ENCODE measurements around the gene PELO. TPM values are rescaled to one million over a fixed set of nuclear protein-coding genes. Genes with fewer than 3 reads are reported as not detected.
"Not testable (repeated sequence)": the region's sequence is repeated elsewhere in the genome, so short reads cannot be mapped to it uniquely, and the experiment has no call there.

Gene PELO
- total RNA-seq, 1 experiment from 2014 or later = 12.4 TPM

DNA sequence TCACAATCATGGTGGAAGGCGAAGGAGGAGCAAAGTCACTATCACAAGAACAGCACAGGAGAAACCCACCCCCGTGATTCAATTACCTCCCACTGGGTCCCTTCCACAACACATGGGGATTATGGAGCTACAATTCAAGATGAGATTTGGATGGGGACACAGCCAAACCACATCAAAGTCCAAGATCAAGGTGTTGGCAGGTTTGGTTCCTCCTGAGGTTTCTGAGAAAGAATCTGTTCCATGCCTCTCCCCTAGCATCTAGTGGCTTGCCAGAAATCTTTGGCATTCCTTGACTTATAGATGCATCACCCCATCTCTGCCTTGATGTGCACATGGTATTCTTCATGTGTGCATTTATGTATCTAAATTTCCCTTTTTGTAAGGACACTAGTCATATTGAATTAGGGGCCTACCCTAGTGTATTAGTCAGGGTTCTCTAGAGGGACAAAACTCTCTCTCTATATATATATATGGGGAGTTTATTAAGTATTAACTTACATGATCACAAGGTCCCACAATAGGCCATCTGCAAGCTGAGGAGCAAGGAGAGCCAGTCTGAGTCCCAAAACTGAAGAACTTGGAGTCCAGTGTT, 42.8 kb upstream of the PELO start:
- BruUV-seq (replicated peaks); H3K9me3 ChIP-seq (ENCODE audit: control insufficient read depth, insufficient read depth, low read depth, low read length); ATAC-seq; H3K36me3 ChIP-seq (ENCODE audit: control insufficient read depth, insufficient read depth, low read length); H3K4me3 ChIP-seq (ENCODE audit: low read depth in 2 of 2, low read length in 2 of 2); H3K27ac ChIP-seq (ENCODE audit: low read length); H3K4me1 ChIP-seq (ENCODE audit: control insufficient read depth, insufficient read depth, low read length); DNase-seq (ENCODE audit: low read depth, low spot score); CTCF ChIA-PET; H3K27me3 ChIP-seq (ENCODE audit: control insufficient read depth, insufficient read depth, low read length); in situ Hi-C loops (cut with HindIII; ENCODE audit: low pct_unique_long_range_greater_than_20kb, low sequenced_read_pairs); intact Hi-C loops (cut with micrococcal nuclease; ENCODE audit: unreplicated experiment); POLR2A ChIA-PET: not testable (repeated sequence)

DNA sequence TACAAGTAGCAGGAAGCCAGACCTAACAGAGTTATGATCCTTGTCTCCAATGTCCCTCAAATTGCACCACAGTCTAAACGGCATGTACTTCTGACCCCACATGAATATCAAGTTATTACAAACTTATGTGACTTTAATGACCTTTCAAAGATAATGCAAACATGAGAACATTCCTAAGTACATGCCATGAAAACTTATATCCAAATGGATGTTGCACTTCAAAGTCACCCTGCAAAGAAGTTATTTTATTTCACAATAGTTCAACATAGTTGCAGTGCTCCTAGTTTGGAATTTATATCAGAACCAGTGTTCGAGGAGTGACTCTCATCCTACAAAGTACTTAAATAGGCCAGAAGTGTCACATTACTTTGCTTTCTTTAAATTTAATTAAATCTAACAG, 41.2 kb upstream of the PELO start:
- in situ Hi-C loops (cut with HindIII; ENCODE audit: low pct_unique_long_range_greater_than_20kb, low sequenced_read_pairs) (no loop called here), intact Hi-C loops (cut with micrococcal nuclease; ENCODE audit: unreplicated experiment) (no loop called here)
- H3K4me3 ChIP-seq (ENCODE audit: low read depth in 2 of 2, low read length in 2 of 2) = no peak overlapping the region
- no peak overlapping the region for H3K27ac ChIP-seq (ENCODE audit: low read length)
- no peak for TF ChIP-seq POLR2AphosphoS5 (IDR thresholded peaks at IDR 0.05; ENCODE audit: low read depth, low read length)
- TF ChIP-seq TCF7L2 (IDR thresholded peaks at IDR 0.05; ENCODE audit: low read depth, low read length) = no peak
- TF ChIP-seq, protein P1, sequence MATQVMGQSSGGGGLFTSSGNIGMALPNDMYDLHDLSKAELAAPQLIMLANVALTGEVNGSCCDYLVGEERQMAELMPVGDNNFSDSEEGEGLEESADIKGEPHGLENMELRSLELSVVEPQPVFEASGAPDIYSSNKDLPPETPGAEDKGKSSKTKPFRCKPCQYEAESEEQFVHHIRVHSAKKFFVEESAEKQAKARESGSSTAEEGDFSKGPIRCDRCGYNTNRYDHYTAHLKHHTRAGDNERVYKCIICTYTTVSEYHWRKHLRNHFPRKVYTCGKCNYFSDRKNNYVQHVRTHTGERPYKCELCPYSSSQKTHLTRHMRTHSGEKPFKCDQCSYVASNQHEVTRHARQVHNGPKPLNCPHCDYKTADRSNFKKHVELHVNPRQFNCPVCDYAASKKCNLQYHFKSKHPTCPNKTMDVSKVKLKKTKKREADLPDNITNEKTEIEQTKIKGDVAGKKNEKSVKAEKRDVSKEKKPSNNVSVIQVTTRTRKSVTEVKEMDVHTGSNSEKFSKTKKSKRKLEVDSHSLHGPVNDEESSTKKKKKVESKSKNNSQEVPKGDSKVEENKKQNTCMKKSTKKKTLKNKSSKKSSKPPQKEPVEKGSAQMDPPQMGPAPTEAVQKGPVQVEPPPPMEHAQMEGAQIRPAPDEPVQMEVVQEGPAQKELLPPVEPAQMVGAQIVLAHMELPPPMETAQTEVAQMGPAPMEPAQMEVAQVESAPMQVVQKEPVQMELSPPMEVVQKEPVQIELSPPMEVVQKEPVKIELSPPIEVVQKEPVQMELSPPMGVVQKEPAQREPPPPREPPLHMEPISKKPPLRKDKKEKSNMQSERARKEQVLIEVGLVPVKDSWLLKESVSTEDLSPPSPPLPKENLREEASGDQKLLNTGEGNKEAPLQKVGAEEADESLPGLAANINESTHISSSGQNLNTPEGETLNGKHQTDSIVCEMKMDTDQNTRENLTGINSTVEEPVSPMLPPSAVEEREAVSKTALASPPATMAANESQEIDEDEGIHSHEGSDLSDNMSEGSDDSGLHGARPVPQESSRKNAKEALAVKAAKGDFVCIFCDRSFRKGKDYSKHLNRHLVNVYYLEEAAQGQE (IDR thresholded peaks at IDR 0.05; ENCODE audit: insufficient read depth in 1 of 2, low read depth in 2 of 2, low read length in 1 of 2) = no peak
- TF ChIP-seq, protein P2, sequence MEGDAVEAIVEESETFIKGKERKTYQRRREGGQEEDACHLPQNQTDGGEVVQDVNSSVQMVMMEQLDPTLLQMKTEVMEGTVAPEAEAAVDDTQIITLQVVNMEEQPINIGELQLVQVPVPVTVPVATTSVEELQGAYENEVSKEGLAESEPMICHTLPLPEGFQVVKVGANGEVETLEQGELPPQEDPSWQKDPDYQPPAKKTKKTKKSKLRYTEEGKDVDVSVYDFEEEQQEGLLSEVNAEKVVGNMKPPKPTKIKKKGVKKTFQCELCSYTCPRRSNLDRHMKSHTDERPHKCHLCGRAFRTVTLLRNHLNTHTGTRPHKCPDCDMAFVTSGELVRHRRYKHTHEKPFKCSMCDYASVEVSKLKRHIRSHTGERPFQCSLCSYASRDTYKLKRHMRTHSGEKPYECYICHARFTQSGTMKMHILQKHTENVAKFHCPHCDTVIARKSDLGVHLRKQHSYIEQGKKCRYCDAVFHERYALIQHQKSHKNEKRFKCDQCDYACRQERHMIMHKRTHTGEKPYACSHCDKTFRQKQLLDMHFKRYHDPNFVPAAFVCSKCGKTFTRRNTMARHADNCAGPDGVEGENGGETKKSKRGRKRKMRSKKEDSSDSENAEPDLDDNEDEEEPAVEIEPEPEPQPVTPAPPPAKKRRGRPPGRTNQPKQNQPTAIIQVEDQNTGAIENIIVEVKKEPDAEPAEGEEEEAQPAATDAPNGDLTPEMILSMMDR (IDR thresholded peaks at IDR 0.05) = no peak
- no peak for TF ChIP-seq SIN3A (IDR thresholded peaks at IDR 0.05; ENCODE audit: borderline replicate concordance, insufficient read depth, low read depth, low read length)
- H3K27me3 ChIP-seq (ENCODE audit: control insufficient read depth, insufficient read depth, low read length) = peaks cover 2% of the 10 kb centered on the region; the same call in 1 of the 2 replicates
- H3K9me3 ChIP-seq (ENCODE audit: control insufficient read depth, insufficient read depth, low read depth, low read length) = no peaks in the 10 kb centered on the region
- H3K36me3 ChIP-seq (ENCODE audit: control insufficient read depth, insufficient read depth, low read length) = no peaks in the 10 kb centered on the region
- H3K4me1 ChIP-seq (ENCODE audit: control insufficient read depth, insufficient read depth, low read length) = no peaks in the 10 kb centered on the region
- CTCF ChIA-PET = no interaction called here
- no TSS peak for BruUV-seq (replicated peaks)
- POLR2A ChIA-PET = no interaction called here
- DNase-seq (ENCODE audit: low read depth, low spot score) (no peak), ATAC-seq (no peak)

DNA sequence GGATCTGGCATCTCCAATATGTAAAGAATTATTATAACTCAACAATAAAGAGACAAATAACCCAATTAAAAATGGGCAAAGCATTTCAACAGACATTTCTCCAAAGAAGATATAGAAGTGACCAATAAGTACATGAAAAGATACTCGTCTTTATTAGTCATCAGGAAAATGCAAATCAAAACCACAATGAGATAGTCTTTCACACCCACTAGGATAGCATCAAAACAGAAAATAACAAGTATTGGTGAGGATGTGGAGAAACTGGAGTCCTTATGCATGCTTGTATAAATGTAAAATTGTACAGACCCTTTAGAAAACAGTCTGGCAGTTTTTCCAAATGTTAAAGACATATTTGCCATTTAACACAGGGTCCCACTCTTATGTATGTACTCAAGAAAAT, 39.1 kb upstream of the PELO start:
- intact Hi-C loops (cut with micrococcal nuclease; ENCODE audit: unreplicated experiment) = no loop called here
- Histone ChIP-seq H3K4me3 (ENCODE audit: low read depth in 2 of 2, low read length in 2 of 2) (no peak overlapping the region), H3K36me3 (ENCODE audit: control insufficient read depth, insufficient read depth, low read length) (no peaks in the 10 kb centered on the region), H3K4me1 (ENCODE audit: control insufficient read depth, insufficient read depth, low read length) (no peaks in the 10 kb centered on the region), H3K27ac (ENCODE audit: low read length) (no peak overlapping the region), H3K9me3 (ENCODE audit: control insufficient read depth, insufficient read depth, low read depth, low read length) (no peaks in the 10 kb centered on the region), H3K27me3 (ENCODE audit: control insufficient read depth, insufficient read depth, low read length) (no peaks in the 10 kb centered on the region)
- no peak for ATAC-seq
- TF ChIP-seq TCF7L2 (IDR thresholded peaks at IDR 0.05; ENCODE audit: low read depth, low read length) (no peak), SIN3A (IDR thresholded peaks at IDR 0.05; ENCODE audit: borderline replicate concordance, insufficient read depth, low read depth, low read length) (no peak), POLR2AphosphoS5 (IDR thresholded peaks at IDR 0.05; ENCODE audit: low read depth, low read length) (no peak)
- TF ChIP-seq, protein P1 (IDR thresholded peaks at IDR 0.05; ENCODE audit: insufficient read depth in 1 of 2, low read depth in 2 of 2, low read length in 1 of 2) = no peak
- TF ChIP-seq, protein P2 (IDR thresholded peaks at IDR 0.05) = no peak
- DNase-seq (ENCODE audit: low read depth, low spot score) = no peak
- CTCF ChIA-PET = no interaction called here
- in situ Hi-C loops (cut with HindIII; ENCODE audit: low pct_unique_long_range_greater_than_20kb, low sequenced_read_pairs) = no loop called here
- POLR2A ChIA-PET = no interaction called here
- no TSS peak for BruUV-seq (replicated peaks)
